Suprapubic skin (tissue), 4 donors: Measurements from ENCODE around the gene SNAPC2.

Experiments used
- EP300 ChIP-seq: sonication (generic); formaldehyde crosslinking; IDR thresholded peaks from one replicate; pipeline ENCODE4 v1.6.1; 2017; ENCODE audit warnings: antibody characterized with exemption
- POLR2A ChIP-seq, 2 donors: fragments of 450-650 bp; IDR thresholded peaks; one replicate each; pipeline ENCODE4 v1.6.1; 2017; ENCODE audit warnings: antibody characterized with exemption in 2 of 2, mild to moderate bottlenecking in 2 of 2, moderate library complexity in 2 of 2
- POLR2AphosphoS5 ChIP-seq, 3 donors: sonication (generic); formaldehyde crosslinking; IDR thresholded peaks; one replicate each; pipeline ENCODE4 v1.6.1; 2017; ENCODE audit warnings: antibody characterized with exemption in 3 of 3
- TF ChIP-seq, protein P1 (sequence below), 2 donors: fragments of 200-600 bp in 1 of 2; fragments of 450-650 bp in 1 of 2; sonication (generic) in 1 of 2; IDR thresholded peaks; one replicate each; pipeline ENCODE4 v1.5.1; 2016 to 2019; ENCODE audit warnings: antibody characterized with exemption in 2 of 2, mild to moderate bottlenecking in 1 of 2, moderate library complexity in 1 of 2

DNA sequence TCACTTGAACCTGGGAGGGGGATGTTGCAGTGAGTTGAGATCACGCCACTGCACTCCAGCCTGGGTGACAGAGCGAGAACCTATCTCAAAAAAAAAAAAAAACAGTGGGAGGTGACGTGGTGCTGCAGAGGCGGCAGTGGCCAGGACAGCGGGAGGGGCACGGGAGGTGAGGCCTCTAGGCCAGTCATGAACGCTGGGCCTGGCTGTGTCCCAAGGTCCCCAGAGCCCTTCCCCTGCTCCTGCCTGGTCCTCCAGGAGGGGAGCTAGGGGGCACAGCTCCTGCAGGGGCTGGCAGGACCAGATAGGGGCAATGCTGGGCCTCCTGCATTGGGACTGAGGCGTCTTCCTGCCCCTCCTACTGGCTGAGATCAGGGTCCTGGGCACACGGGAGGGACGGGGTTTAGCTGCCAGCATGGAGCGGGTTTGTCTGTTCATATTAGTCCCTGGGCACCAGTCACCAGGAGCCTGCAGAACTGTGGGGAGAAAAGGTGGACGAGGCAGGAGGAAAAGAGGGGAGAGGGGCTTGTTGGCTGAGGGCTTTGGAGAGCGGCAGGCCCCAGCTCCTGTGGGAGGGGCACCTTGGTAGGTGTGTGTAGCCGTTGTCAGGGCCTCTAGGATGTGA, 11.9 kb upstream of the SNAPC2 start:
- no peak for TF ChIP-seq POLR2A (IDR thresholded peaks at IDR 0.05)
- TF ChIP-seq POLR2AphosphoS5 (IDR thresholded peaks at IDR 0.05) = no peak
- TF ChIP-seq, protein P1, sequence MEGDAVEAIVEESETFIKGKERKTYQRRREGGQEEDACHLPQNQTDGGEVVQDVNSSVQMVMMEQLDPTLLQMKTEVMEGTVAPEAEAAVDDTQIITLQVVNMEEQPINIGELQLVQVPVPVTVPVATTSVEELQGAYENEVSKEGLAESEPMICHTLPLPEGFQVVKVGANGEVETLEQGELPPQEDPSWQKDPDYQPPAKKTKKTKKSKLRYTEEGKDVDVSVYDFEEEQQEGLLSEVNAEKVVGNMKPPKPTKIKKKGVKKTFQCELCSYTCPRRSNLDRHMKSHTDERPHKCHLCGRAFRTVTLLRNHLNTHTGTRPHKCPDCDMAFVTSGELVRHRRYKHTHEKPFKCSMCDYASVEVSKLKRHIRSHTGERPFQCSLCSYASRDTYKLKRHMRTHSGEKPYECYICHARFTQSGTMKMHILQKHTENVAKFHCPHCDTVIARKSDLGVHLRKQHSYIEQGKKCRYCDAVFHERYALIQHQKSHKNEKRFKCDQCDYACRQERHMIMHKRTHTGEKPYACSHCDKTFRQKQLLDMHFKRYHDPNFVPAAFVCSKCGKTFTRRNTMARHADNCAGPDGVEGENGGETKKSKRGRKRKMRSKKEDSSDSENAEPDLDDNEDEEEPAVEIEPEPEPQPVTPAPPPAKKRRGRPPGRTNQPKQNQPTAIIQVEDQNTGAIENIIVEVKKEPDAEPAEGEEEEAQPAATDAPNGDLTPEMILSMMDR (IDR thresholded peaks at IDR 0.05) = no peak
- TF ChIP-seq EP300 = no peak
